Stimulated activated CD4-positive, alpha-beta T cell treated with anti-CD3 and anti-CD28 coated beads, Interleukin-4, amount 100 ng/mL, for 4 hours (primary cell): ENCODE measurements around the gene HDGFL3.
"Not testable (repeated sequence)": the region's sequence is repeated elsewhere in the genome, so short reads cannot be mapped to it uniquely, and the experiment has no call there.

Experiments
- DNase-seq, 2 experiments: peaks; one replicate each; pipeline ENCODE4 v3.0.0-alpha.2; 2020

Gene HDGFL3

DNA sequence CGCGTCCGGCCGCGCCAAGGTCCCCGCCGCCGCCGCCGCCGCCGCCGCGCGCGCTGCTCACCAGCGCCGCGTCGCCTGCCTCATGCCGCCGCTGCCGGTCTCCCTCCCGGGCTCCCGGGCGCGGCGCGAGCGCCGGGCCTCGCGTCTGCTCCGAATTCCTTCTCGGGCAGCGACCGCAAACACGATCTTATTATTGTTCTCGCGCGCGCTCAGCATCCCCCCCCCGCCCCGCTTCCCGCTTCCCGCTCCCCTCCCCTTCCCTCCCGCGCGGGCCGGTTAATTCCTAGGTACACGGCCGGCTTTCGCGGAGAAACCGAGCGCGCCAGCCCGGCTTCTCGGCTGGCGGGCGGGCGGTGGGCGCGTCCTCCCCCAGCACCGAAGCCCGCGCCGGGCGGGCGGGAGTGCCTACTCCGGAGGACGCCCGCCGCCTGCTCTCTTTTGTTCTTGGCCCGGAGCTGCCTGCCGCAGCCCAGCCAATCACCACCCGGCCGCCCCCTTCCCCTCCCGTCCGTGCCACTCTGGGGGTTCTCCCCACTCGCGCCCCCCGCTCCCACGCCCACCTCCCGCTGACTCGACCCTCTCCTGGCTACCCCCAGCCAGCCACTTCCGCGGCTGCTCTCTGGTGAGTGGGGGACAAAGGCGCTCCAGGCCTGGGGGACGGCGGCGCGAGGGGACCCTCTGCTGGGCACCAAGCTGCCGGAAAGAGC lies at the start of gene HDGFL3:
TSS of gene HDGFL3 (minus strand) at position 164 of the 707 bp plus-strand sequence. CDS start 409 bp downstream, outside the sequence.
- peak; percentile 9 to 27 for DNase-seq

DNA sequence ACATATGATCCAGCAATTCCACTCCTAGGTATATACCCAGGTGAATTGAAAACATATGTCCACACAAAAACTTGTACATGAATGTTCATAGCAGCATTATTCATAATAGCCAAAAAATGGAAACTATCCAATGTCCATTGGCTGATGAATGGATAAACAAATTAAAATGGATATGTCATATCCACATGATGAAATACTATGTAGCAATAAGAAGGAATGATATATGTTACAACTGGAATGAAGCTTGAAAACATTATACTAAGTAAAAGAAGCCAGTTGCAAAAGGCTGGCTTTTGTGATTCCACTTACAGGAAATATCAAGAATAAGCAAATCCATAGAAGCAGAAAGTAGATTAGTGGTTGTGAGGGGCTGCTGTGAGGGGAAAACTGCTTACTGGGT lies 43.2 kb upstream of the HDGFL3 start:
- no peak for DNase-seq

DNA sequence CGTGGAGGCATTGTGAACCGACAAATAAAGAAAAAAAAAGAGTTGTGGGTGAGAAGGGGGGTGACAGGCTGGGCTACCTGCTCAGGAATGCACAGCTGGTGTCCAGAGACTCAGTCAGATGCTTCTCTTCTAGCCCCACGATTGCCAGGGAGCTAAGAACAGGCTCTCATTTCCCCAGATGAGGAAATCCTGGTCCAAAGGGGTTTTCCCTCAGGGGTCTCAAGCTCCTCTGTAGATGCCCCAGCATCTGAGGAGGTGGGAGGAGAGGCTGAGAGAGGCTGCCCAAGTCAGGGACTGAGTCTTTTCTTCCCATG lies 41.4 kb upstream of the HDGFL3 start:
- no peak for DNase-seq

DNA sequence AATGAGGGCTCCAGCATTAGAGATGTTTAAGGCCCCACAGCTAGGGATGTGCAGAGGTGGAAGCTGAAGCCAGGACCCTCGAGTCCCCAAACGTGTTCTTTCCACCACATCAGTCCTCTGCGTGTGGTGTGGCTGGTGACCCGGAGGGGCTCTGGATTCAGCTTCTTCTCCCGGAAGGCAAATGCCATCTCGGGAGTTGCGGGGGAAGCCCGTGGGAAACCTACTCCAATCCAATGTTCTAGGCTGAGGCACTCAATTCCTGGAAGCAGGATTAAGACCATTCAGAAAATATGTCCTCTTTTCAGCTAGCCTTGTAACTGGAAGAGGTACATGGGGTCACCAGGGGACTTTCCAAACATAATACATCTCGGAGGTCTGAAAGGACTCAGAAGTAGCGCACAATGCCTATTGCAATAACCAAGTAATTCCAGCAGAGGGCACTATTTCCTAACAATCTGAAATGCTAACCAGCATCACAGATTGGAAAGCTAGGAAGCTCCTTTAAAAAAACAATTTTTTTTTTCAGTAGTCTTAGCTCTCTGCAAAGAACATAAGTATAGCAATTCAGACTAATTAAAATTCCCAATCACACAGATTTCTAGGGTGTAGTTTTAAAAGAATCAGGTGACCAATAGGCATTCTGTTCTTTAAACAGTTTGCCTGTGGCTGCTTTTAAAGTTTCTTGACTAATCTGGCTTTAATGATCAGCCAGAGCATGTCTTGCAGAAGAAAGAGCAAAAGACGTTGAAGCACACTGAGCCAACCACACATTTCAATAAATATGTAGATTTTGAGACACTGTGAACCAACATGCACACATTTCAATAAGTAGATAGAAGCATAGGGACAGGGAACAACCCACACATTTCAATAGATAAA lies 40.8 kb upstream of the HDGFL3 start:
- DNase-seq: no peak

DNA sequence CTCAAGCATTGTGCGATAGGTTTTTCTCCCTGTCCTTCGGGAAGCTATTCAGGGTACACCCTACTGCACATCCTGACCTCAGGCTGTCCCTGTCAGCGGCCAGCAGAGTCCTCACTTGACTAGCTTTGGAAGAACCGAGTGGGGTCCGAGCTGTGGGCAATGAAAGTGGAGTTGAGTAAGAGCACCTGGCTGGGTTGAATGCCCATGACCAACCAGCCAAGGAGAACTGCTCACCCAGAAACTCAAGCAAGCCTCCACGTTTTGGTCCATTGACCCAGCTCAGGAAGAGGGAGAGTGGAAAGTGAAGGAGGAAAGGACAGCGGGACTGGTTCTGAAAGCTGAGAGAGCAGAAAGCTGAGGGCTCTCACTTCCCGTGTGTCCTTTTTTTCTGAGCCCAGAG lies 36.0 kb upstream of the HDGFL3 start:
- DNase-seq: no peak

DNA sequence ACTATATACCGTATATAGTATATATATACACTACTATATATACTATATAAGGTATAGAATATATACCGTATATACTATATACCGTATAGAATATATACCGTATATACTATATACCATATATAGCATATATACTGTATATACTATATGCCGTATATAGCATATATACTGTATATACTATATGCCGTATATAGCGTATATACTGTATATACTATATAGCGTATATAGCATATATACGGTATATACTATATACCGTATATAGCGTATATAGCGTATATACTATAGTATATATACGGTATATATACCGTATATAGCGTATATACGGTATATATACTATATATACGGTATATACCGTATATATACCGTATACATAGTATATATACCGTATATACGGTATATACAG lies 22.6 kb upstream of the HDGFL3 start:
- no peak for DNase-seq

DNA sequence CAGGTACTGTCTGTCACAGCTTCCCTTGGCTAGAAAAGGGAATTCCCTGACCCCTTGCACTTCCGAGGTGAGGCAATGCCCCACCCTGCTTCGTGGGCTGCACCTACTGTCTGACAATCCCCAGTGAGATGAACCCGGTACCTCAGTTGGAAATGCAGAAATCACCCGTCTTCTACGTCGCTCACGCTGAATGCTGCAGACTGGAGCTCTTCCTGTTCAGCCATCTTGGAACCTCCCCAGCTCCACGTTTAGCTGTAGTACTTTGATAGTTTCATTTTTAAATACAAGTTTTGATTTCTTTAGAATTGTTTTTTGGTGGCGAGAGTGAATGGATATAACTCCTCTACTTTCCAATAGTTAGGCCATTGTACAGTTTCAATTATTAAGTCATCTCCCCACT lies 17.8 kb upstream of the HDGFL3 start:
- DNase-seq: no peak

DNA sequence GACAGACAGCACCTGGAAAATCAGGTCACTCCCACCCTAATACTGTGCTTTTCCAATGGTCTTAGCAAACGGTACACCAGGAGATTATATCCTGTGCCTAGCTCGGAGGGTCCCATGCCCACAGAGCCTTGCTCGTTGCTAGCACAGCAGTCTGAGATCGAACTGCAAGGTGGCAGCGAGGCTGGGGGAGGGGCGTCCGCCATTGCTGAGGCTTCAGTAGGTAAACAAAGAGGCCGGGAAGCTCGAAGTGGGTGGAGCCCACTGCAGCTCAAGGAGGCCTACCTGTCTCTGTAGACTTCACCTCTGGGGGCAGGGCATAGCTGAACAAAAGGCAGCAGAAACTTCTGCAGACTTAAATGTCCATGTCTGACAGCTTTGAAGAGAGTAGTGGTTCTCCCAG lies 14.2 kb upstream of the HDGFL3 start:
- not testable (repeated sequence) for DNase-seq

DNA sequence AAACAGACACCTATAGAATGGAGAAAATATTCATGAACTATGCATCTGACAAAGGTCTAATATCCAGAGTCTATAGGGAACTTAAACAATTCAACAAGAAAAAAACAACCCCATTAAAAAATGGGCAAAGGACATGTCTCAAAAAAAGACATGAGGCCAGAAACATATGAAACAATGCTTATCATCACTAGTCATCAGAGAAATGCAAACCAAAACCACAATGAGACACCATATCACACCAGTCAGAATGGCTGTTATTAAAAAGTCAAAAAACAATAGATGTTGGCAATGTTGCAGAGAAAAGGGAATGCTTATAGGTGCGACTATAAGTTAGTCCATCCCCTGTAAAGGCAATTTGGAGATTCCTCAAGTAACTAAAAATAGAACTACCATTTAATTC lies 11.4 kb upstream of the HDGFL3 start:
- no peak for DNase-seq

DNA sequence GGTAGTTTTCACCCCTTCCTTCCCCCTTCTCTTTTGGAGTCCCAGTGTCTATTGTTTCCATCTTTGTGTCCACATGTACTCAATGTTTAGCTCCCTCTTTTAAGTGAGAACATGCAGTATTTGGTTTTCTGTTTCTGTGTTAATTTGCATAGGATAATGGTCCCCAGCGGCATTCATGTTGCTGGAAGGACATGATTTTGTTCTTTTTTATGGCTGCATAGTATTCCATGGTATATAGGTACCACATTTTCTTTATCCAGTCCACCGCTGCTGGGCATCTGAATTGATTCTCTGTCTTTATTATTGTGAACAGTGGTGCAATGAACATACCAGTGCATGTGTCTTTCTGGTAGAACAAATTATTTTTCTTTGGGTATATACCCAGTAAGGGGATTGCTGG lies 7.7 kb upstream of the HDGFL3 start:
- no peak for DNase-seq

DNA sequence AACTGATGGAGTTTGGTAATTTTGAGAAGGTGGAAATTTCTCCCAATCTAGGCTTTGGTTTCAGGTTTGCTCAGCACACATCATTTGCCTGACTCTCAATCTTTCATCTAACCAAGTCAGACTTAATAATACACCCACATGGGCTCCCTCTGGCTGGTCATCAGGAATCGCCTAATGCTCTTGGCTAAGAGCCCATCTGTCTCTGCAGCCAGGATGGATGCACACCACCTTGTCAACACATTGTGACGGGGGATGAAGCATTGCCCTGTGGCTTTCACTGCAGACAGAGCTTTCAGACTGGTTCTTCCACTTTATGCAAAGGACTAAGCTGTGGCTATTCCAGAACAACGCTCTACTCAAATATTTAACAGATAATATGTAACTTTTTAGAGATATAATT lies 3.0 kb upstream of the HDGFL3 start:
- DNase-seq: no peak

DNA sequence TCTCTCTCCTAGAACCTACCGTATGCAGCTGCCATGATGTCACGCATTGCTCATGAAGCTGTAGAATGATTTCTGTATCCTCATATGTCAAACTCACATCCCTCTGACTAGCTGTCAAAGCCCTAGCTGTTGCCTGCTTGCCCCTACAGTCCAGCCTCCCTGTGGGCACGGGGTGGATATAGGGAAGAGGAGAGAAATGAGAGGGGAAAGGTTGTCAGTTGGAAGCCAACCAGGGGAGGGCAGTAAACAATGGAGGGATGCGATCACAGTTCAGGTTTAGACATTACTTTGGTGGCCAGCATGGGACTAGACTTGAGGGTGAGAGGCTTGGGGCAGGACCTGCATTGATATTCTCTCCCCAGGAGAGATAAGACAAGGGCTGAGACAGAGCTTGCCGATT lies 1.7 kb upstream of the HDGFL3 start:
- no peak for DNase-seq

DNA sequence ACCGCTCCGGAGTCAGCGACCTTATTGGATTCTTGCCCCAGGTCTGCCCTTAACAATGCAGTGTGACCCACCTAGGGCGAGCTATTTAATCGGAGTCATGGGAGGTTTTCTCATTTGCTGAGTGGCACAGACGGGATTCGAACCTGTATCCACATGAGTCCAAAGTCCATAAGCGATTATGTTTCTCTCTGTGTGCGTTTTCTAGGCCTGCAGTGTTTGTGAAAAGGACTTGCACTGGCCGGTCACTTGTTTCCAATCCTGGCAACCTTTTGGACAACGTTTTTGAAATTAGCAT lies 691 bp upstream of the HDGFL3 start:
- DNase-seq: no peak

DNA sequence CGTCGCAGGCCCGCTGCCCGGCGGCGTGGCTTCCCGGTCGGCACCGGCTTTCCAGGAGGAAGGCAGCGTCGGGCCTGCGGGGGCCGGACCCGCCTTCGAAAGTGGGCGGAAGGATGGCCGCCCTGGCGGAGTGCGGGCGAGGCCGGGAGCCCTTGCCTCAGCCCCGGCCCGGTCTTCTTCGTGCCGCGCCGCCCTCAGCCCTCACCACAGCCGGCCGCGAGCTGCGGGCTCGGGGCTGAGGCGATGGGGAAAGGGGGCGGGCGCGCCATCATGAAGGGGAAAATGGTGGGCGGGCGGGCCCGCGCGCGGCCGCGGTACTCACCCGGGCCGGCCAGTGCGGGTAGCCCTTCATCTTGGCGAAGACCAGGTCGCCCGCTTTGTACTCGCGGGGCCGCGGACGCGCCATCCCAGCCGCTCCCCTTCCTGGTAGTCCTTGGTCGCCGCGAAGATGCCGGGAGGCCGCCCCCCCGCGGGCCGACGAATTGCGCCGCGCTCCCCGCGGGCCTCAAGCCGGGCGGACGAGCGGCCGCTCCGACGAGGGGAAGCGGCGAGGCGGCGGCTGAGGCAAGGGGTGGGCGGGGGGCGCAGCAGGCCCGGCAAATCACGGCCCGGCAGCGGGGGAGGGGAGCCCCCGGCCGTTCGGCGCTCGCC lies 489 bp downstream of the HDGFL3 start:
- no peak for DNase-seq

DNA sequence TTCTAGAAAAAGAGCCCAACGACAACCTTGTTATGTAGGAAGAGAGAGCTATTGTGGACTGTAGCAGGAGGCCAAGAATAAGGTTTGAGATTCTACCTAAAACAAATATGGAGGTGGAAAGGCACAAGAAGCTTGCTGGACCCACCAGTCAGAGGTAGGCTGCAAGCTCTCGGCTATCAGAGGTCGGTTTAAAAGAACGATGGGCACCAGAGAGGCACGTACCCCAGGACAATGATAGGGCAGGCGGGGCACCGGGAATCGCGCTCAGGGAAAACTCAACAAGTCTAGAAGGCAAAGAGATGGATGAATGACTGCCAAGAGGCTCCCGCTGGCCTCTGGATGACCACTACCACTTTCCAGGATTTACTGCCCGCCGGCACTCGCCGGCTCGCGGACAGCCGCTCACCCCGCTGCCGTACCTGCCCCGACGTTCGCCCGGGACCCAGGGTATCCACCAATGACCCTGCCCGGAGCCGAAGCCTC lies 1.1 kb downstream of the HDGFL3 start:
- no peak for DNase-seq

DNA sequence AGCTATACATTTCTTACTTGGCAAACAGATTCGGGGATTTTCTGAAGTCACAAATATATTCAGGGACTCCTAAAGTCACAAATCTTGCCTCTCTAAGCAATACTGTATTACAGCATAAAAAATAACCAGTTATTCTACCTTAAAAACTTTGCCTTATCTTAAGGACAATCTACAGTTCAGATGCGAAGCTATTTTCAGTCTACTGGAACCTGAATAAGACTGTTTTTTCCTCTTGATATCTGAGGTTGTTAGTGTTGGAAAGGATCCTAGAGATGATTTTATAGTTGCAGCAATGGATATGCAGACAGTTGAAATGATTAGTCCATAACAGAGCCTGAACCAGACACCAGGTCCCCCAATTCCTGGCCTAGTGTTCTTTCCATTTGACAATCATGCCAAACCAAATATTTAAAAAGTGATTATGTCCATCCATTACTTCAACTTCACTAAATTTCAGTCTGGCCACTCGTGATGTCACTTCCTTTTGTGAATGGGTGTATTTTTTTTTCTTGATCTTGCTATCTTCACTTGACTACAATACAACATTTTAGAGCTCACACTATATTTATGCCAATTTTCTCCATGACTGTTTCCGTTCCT lies 1.8 kb downstream of the HDGFL3 start:
- no peak for DNase-seq

DNA sequence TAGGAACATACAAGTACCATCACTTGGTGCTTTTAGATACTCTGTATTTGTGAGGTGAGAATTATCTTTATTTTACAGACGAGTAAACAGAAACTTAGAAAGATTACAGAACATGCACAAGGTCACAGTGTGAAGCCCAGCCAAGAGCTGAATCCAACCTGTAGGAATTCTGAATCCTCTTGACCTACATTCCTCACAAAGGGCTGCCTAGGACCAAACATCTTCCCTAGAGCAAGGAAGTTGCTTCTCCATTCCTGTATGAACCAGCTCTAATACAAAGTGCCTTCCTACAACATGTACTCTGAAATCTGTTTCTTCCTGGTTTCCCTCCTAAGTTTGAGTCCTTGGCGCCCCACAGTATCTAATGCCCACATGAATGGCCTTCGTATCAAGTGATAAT lies 2.9 kb downstream of the HDGFL3 start:
- no peak for DNase-seq

DNA sequence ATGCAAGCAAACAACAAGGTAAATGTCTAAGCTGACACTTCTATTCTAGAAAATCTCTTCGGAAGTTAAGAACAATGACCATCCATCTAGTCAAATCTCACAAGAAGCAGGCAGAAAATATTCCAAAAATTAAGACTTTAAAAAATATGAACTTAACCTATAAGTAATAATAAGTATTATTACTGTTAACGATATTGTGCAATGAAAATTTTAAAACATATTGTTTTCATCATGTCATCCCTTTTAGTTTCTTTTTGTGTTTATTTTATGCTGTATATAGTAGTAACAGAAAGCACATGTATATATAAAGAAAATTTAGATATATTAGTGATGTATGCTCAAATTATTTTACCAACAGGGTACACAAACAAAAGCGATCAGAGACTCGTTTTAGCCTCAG lies 4.1 kb downstream of the HDGFL3 start:
- DNase-seq: no peak

DNA sequence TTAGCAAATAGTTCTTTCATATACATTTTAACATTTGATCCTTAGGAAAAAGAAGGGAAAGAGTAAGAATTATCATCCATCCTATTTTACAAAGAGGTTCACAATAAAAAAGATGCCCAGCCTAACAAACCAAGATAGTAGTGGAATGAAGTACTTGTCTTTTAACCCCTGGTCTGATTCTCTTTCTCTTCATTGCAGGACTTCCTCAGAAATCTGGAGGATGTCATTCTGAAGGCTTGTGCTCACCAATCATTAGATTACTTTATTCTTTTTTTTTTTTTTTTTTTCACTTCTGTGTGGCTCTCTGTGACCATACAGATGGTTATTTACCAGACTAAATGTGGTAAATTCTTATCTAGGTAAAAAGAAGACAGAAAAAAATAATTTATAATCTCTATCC lies 7.0 kb downstream of the HDGFL3 start:
- DNase-seq: no peak

DNA sequence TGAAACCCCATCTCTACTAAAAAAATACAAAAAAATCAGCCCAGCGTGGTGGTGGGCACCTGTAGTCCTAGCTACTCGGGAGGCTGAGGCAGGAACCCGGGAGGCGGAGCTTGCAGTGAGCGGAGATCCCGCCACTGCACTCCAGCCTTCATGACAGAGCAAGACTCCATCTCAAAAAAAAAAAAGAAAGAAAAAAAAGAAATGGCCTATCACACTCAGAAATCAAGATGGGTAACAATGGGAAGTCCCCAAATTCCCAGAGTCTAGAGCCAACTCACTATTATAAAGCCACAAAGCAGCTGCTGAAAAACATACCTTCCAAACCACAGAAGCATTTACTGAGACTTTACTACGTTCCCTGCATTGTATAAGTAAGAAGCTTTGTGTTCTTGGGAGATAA lies 7.5 kb downstream of the HDGFL3 start:
- DNase-seq: no peak

DNA sequence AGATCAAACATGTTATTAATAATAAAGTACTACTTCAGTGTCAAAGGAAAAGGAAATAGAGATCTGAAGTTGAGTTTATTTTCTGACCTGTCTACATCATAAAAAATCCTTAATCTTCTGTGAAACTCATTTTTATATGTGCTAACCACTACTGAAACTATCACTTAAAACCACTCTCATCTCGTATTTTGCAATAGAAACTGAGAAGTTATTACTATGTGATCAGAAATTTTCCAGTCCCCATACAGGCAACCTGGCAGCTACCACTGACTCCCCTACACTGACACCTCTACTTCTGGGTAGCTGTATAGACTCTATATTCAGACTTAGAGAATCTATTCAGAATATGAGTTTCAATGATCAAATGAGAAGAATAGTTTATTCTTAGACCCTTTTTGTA lies 8.3 kb downstream of the HDGFL3 start:
- no peak for DNase-seq

DNA sequence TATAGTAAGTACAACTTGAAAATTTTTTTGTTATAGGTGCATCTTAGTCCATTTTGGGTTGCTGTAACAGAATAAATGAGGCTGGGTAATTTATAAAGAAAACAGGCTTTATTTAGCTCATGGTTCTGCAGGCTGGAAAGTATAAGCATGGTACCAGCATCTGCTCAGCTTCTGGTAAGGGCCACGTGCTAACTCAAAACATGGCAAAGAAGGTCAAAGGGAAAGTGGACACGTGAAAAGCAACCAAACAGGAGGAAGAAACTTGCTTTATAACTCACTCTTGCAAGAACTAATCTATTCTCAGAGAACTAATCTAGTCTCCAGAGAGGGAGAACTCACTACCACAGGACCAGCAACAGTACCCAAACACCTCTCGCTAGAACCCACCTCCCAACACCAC lies 9.1 kb downstream of the HDGFL3 start:
- no peak for DNase-seq

DNA sequence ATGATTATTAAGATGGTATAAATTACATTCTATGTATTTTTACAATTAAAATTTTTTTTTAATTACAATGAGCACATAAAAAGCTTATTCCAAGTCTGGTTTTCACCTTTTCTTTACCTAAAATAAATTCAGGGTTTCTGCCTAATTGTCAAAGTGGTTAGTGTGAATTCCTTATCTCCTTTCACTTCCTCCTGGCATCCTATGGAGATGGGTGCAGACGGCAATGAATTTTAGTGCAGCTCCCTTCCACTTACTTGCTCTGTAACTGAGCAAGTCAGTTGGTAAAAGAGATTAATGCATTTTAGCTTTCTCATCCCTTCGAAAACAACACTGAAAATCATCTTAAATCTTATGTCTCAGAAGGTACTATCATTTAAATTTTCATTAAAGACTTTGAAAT lies 13.1 kb downstream of the HDGFL3 start:
- no peak for DNase-seq

DNA sequence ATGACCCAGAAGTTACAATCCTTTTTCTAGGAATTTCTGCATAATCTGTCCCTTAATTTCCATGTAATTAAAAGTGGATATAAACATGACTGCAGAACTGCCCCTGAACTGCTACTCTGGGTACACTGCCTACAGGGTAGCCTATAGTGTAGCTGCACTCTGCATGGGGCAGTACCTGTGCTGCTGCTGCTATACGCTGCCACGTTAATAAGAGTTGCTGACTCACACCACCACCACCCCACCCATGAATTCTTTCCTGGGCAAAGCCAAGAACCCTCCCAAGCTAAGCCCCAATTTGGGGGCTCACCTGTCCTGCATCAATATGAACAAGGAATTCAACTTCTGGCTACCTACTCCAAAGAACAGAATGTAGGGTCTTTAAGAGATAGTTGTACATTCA lies 13.9 kb downstream of the HDGFL3 start:
- no peak for DNase-seq
